ENCODE data around the gene CEP104. TPM values are rescaled to one million over a fixed set of nuclear protein-coding genes. Genes with fewer than 3 reads are reported as not detected.

Gene CEP104
- total and polyA plus RNA-seq, 2 donors (not counting 1 experiment from before 2014, with no cell fraction given): 27.7 to 71.8 TPM

GRCh38 chr1:3768811-3769390, 88.1 kb downstream of the CEP104 start:
- no peak overlapping the region for H3K27ac ChIP-seq (ENCODE audit: low read length in 2 of 2)
- peaks cover 13 to 20% of the 10 kb centered on the region in 2 donors for H3K4me1 ChIP-seq (ENCODE audit: control insufficient read depth in 2 of 2, insufficient read depth in 2 of 2, low read length in 2 of 2)
- intact Hi-C loops (cut with micrococcal nuclease): no loop called here
- H3K4me2 ChIP-seq (replicated peaks; ENCODE audit: low read depth, low read length, poor library complexity, severe bottlenecking): no peak overlapping the region
- no peak for TF ChIP-seq EZH2 (IDR thresholded peaks at IDR 0.05; ENCODE audit: borderline replicate concordance, insufficient read depth, low read depth, low read length, poor library complexity, severe bottlenecking)
- TF ChIP-seq CTCF (IDR thresholded peaks at IDR 0.05): no peak
- no peaks in the 10 kb centered on the region for H4K20me1 ChIP-seq (ENCODE audit: control insufficient read depth, insufficient read depth, low read length, poor library complexity, severe bottlenecking)
- peaks cover 0 to 1% (median 0%) of the 10 kb centered on the region in 3 donors for H3K9me3 ChIP-seq (ENCODE audit: control extremely low read depth in 1 of 3, control insufficient read depth in 2 of 3, insufficient read depth in 1 of 3, low read length in 2 of 3)
- H3K79me2 ChIP-seq (ENCODE audit: control insufficient read depth, insufficient read depth, low read length): no peaks in the 10 kb centered on the region
- Mint-ChIP-seq H3K4me1 (peaks cover 10% of the 10 kb centered on the region), H3K4me3 (no peak overlapping the region), H3K27ac (no peak overlapping the region), H3K27me3 (peaks cover 25% of the 10 kb centered on the region), H3K9me3 (ENCODE audit: insufficient read depth) (no peaks in the 10 kb centered on the region)
- no peaks in the 10 kb centered on the region for H3K36me3 ChIP-seq (replicated peaks in 1 of 2; ENCODE audit: control extremely low read depth in 1 of 2, control insufficient read depth in 1 of 2, extremely low read depth in 1 of 2, insufficient read depth in 2 of 2, low read length in 1 of 2)
- no peak for DNase-seq
- no peak for ATAC-seq (ENCODE audit: low read depth)
- CTCF ChIA-PET: interaction anchor here (1.0 kb wide), 1 partner anchor 150 kb away, joined by 3 read pairs; no protein-coding TSS in a partner anchor
- no peak overlapping the region for H3K4me3 ChIP-seq (ENCODE audit: control extremely low read depth in 1 of 5, extremely low read depth in 1 of 5, insufficient read depth in 1 of 5, low read depth in 2 of 5, low read length in 4 of 5)
- no peak overlapping the region for H2AFZ ChIP-seq (ENCODE audit: insufficient read depth, low read depth, low read length, poor library complexity, severe bottlenecking)
- no peak overlapping the region for H3K9ac ChIP-seq (ENCODE audit: low read length)
- WGBS (ENCODE audit: insufficient coverage): 69% methylated on average over 22 of the region's 22 CpGs
- no peaks in the 10 kb centered on the region for H3K27me3 ChIP-seq (replicated peaks in 1 of 4; ENCODE audit: control extremely low read depth in 1 of 4, control insufficient read depth in 3 of 4, insufficient read depth in 4 of 4, low read length in 3 of 4)
- POLR2A ChIA-PET: no interaction called here

GRCh38 chr1:3767328-3767925, 89.6 kb downstream of the CEP104 start:
- H4K20me1 ChIP-seq (ENCODE audit: control insufficient read depth, insufficient read depth, low read length, poor library complexity, severe bottlenecking): no peaks in the 10 kb centered on the region
- POLR2A ChIA-PET: no interaction called here

More at GRCh38 chr1:3767328-3767925, 89.6 kb downstream of the CEP104 start:
- intact Hi-C loops (cut with micrococcal nuclease): no loop called here
- Histone ChIP-seq H3K4me1 (ENCODE audit: control insufficient read depth in 2 of 2, insufficient read depth in 2 of 2, low read length in 2 of 2) (peaks cover 7 to 11% of the 10 kb centered on the region in 2 donors), H3K9me3 (ENCODE audit: control extremely low read depth in 1 of 3, control insufficient read depth in 2 of 3, insufficient read depth in 1 of 3, low read length in 2 of 3) (peaks cover 0 to 3% (median 0%) of the 10 kb centered on the region in 3 donors), H3K4me3 (ENCODE audit: control extremely low read depth in 1 of 5, extremely low read depth in 1 of 5, insufficient read depth in 1 of 5, low read depth in 2 of 5, low read length in 4 of 5) (no peak overlapping the region), H3K4me2 (replicated peaks; ENCODE audit: low read depth, low read length, poor library complexity, severe bottlenecking) (no peak overlapping the region), H3K36me3 (replicated peaks in 1 of 2; ENCODE audit: control extremely low read depth in 1 of 2, control insufficient read depth in 1 of 2, extremely low read depth in 1 of 2, insufficient read depth in 2 of 2, low read length in 1 of 2) (no peaks in the 10 kb centered on the region), H3K27me3 (replicated peaks in 1 of 4; ENCODE audit: control extremely low read depth in 1 of 4, control insufficient read depth in 3 of 4, insufficient read depth in 4 of 4, low read length in 3 of 4) (no peaks in the 10 kb centered on the region), H3K79me2 (ENCODE audit: control insufficient read depth, insufficient read depth, low read length) (no peaks in the 10 kb centered on the region), H3K27ac (ENCODE audit: low read length in 2 of 2) (no peak overlapping the region), H3K9ac (ENCODE audit: low read length) (no peak overlapping the region), H2AFZ (ENCODE audit: insufficient read depth, low read depth, low read length, poor library complexity, severe bottlenecking) (no peak overlapping the region)
- peaks cover 8% of the 10 kb centered on the region for H3K4me1 Mint-ChIP-seq
- ATAC-seq (ENCODE audit: low read depth) (no peak), DNase-seq (no peak)
- H3K27me3 Mint-ChIP-seq: peaks cover 28% of the 10 kb centered on the region
- H3K9me3 Mint-ChIP-seq (ENCODE audit: insufficient read depth): no peaks in the 10 kb centered on the region
- 96% methylated on average over 13 of the region's 17 CpGs for WGBS (ENCODE audit: insufficient coverage)
- H3K27ac Mint-ChIP-seq: no peak overlapping the region
- TF ChIP-seq CTCF (IDR thresholded peaks at IDR 0.05) (no peak), EZH2 (IDR thresholded peaks at IDR 0.05; ENCODE audit: borderline replicate concordance, insufficient read depth, low read depth, low read length, poor library complexity, severe bottlenecking) (no peak)
- CTCF ChIA-PET: interaction anchor here (0.7 to 1.4 kb wide), 2 partner anchors 37 to 43 kb away, joined by 4 read pairs; no protein-coding TSS in a partner anchor
- H3K4me3 Mint-ChIP-seq: no peak overlapping the region
